ENCODE results near the gene KCTD1. TPM values are rescaled to one million over a fixed set of nuclear protein-coding genes. Genes with fewer than 3 reads are reported as not detected.

Gene KCTD1
- total RNA-seq, 8 experiments from 2014 or later = 10.7 to 36.9 (median 21.7) TPM

- in situ Hi-C loops (cut with MboI; ENCODE audit: low pct_unique_long_range_greater_than_20kb in 2 of 9, low sequenced_read_pairs in 9 of 9, unreplicated experiment in 9 of 9) = no loop called here
Measured at GRCh38 chr18:26503382-26503781, 45.0 kb downstream of the KCTD1 start.

GRCh38 chr18:26502823-26503222 lies 45.5 kb downstream of the KCTD1 start:
- in situ Hi-C loops (cut with MboI; ENCODE audit: low pct_unique_long_range_greater_than_20kb in 2 of 9, low sequenced_read_pairs in 9 of 9, unreplicated experiment in 9 of 9) = no loop called here
- peaks cover 0 to 6% of the 10 kb centered on the region in 2 donors for H3K4me1 ChIP-seq (replicated peaks in 1 of 2)
- peak in 3 of 8 experiments; percentile 85 to 96 (median 94) for ATAC-seq (replicated peaks in 6 of 8)
- no peak overlapping the region for H3K4me3 ChIP-seq
- WGBS, 10 experiments = 0 to 98% (median 94%) methylated on average over 2 to 4 of the region's 4 CpGs
- H3K27ac ChIP-seq = no peak overlapping the region

More at GRCh38 chr18:26503382-26503781, 45.0 kb downstream of the KCTD1 start:
- WGBS, 10 experiments = 5 to 88% (median 70%) methylated on average over 3 to 7 of the region's 7 CpGs
- Histone ChIP-seq H3K4me1 (replicated peaks in 1 of 2) (peaks cover 0 to 6% of the 10 kb centered on the region in 2 donors), H3K4me3 (no peak overlapping the region), H3K27ac (no peak overlapping the region)
- peak in 7 of 8 experiments; percentile 21 to 90 (median 78) for ATAC-seq (replicated peaks in 6 of 8)

- no peak for ATAC-seq (replicated peaks in 6 of 8)
- WGBS, 10 experiments = 44 to 100% (median 89%) methylated on average over 1 to 4 of the region's 4 CpGs; no CpG with 5 or more reads in 3 of the 10 experiments
- H3K4me1 ChIP-seq (replicated peaks in 1 of 2) = peaks cover 0 to under 1% of the 10 kb centered on the region in 2 donors
- in situ Hi-C loops (cut with MboI; ENCODE audit: low pct_unique_long_range_greater_than_20kb in 2 of 9, low sequenced_read_pairs in 9 of 9, unreplicated experiment in 9 of 9) = no loop called here
- no peak overlapping the region for H3K4me3 ChIP-seq
- no peak overlapping the region for H3K27ac ChIP-seq
Measured at GRCh38 chr18:26497866-26498265, 50.5 kb downstream of the KCTD1 start.

- 57 to 100% (median 60%) methylated on average over 1 of the region's 1 CpG; no CpG with 5 or more reads in 7 of the 10 experiments for WGBS, 10 experiments
- H3K27ac ChIP-seq = no peak overlapping the region
- in situ Hi-C loops (cut with MboI; ENCODE audit: low pct_unique_long_range_greater_than_20kb in 2 of 9, low sequenced_read_pairs in 9 of 9, unreplicated experiment in 9 of 9) = no loop called here
- H3K4me3 ChIP-seq = no peak overlapping the region
- no peak for ATAC-seq (replicated peaks in 6 of 8)
- no peaks in the 10 kb centered on the region for H3K4me1 ChIP-seq (replicated peaks in 1 of 2)
Measured at GRCh38 chr18:26496528-26496927, 51.8 kb downstream of the KCTD1 start.

- in situ Hi-C loops (cut with MboI; ENCODE audit: low pct_unique_long_range_greater_than_20kb in 2 of 9, low sequenced_read_pairs in 9 of 9, unreplicated experiment in 9 of 9) = no loop called here
- Histone ChIP-seq H3K27ac (no peak overlapping the region), H3K4me1 (replicated peaks in 1 of 2) (no peaks in the 10 kb centered on the region), H3K4me3 (no peak overlapping the region)
- 6 to 100% (median 53%) methylated on average over 1 to 5 of the region's 5 CpGs; no CpG with 5 or more reads in 3 of the 10 experiments for WGBS, 10 experiments
- peak in 3 of 8 experiments; percentile 59 to 99 (median 85) for ATAC-seq (replicated peaks in 6 of 8)
Measured at GRCh38 chr18:26495287-26495686, 53.1 kb downstream of the KCTD1 start.

- H3K27ac ChIP-seq = no peak overlapping the region
- WGBS, 10 experiments = 56 to 100% (median 96%) methylated on average over 1 to 3 of the region's 3 CpGs; no CpG with 5 or more reads in 2 of the 10 experiments
- H3K4me1 ChIP-seq (replicated peaks in 1 of 2) = no peaks in the 10 kb centered on the region
- ATAC-seq (replicated peaks in 6 of 8) = peak in 1 of 8 experiments; percentile 35
- in situ Hi-C loops (cut with MboI; ENCODE audit: low pct_unique_long_range_greater_than_20kb in 2 of 9, low sequenced_read_pairs in 9 of 9, unreplicated experiment in 9 of 9) = no loop called here
- no peak overlapping the region for H3K4me3 ChIP-seq
Measured at GRCh38 chr18:26493021-26493420, 55.3 kb downstream of the KCTD1 start.

- in situ Hi-C loops (cut with MboI; ENCODE audit: low pct_unique_long_range_greater_than_20kb in 2 of 9, low sequenced_read_pairs in 9 of 9, unreplicated experiment in 9 of 9) = no loop called here
- Histone ChIP-seq H3K4me1 (replicated peaks in 1 of 2) (no peaks in the 10 kb centered on the region), H3K27ac (no peak overlapping the region), H3K4me3 (no peak overlapping the region)
- no peak for ATAC-seq (replicated peaks in 6 of 8)
- 84 to 100% (median 100%) methylated on average over 1 to 4 of the region's 6 CpGs; no CpG with 5 or more reads in 2 of the 10 experiments for WGBS, 10 experiments
Measured at GRCh38 chr18:26491194-26491816, 57.0 kb downstream of the KCTD1 start.

- ATAC-seq (replicated peaks in 6 of 8) = no peak
- Histone ChIP-seq H3K27ac (no peak overlapping the region), H3K4me3 (no peak overlapping the region), H3K4me1 (replicated peaks in 1 of 2) (no peaks in the 10 kb centered on the region)
- 72 to 100% (median 88%) methylated on average over 1 to 7 of the region's 7 CpGs for WGBS, 10 experiments
- in situ Hi-C loops (cut with MboI; ENCODE audit: low pct_unique_long_range_greater_than_20kb in 2 of 9, low sequenced_read_pairs in 9 of 9, unreplicated experiment in 9 of 9) = no loop called here
Measured at GRCh38 chr18:26489881-26490280, 58.5 kb downstream of the KCTD1 start.

GRCh38 chr18:26489191-26489590 lies 59.2 kb downstream of the KCTD1 start:
- H3K4me3 ChIP-seq = no peak overlapping the region
- no peak overlapping the region for H3K27ac ChIP-seq
- no peaks in the 10 kb centered on the region for H3K4me1 ChIP-seq (replicated peaks in 1 of 2)
- 77 to 100% (median 96%) methylated on average over 1 to 4 of the region's 4 CpGs; no CpG with 5 or more reads in 3 of the 10 experiments for WGBS, 10 experiments
- in situ Hi-C loops (cut with MboI; ENCODE audit: low pct_unique_long_range_greater_than_20kb in 2 of 9, low sequenced_read_pairs in 9 of 9, unreplicated experiment in 9 of 9) = no loop called here
- ATAC-seq (replicated peaks in 6 of 8) = no peak

GRCh38 chr18:26488417-26489009 lies 59.8 kb downstream of the KCTD1 start:
- in situ Hi-C loops (cut with MboI; ENCODE audit: low pct_unique_long_range_greater_than_20kb in 2 of 9, low sequenced_read_pairs in 9 of 9, unreplicated experiment in 9 of 9) = no loop called here
- no peak for ATAC-seq (replicated peaks in 6 of 8)
- 42 to 100% (median 87%) methylated on average over 1 to 11 of the region's 11 CpGs for WGBS, 10 experiments
- H3K4me3 ChIP-seq = no peak overlapping the region
- H3K4me1 ChIP-seq (replicated peaks in 1 of 2) = no peaks in the 10 kb centered on the region
- H3K27ac ChIP-seq = no peak overlapping the region

- Histone ChIP-seq H3K27ac (no peak overlapping the region), H3K4me1 (replicated peaks in 1 of 2) (no peaks in the 10 kb centered on the region), H3K4me3 (no peak overlapping the region)
- WGBS, 10 experiments = 39 to 100% (median 93%) methylated on average over 1 to 7 of the region's 7 CpGs; no CpG with 5 or more reads in 1 of the 10 experiments
- in situ Hi-C loops (cut with MboI; ENCODE audit: low pct_unique_long_range_greater_than_20kb in 2 of 9, low sequenced_read_pairs in 9 of 9, unreplicated experiment in 9 of 9) = no loop called here
- ATAC-seq (replicated peaks in 6 of 8) = peak in 2 of 8 experiments; percentile 58 to 71
Measured at GRCh38 chr18:26487437-26487836, 60.9 kb downstream of the KCTD1 start.

GRCh38 chr18:26483633-26484032 lies 64.7 kb downstream of the KCTD1 start:
- no peak for ATAC-seq (replicated peaks in 6 of 8)
- WGBS, 10 experiments = 90 to 100% (median 100%) methylated on average over 1 to 4 of the region's 4 CpGs; no CpG with 5 or more reads in 2 of the 10 experiments
- Histone ChIP-seq H3K4me3 (no peak overlapping the region), H3K4me1 (replicated peaks in 1 of 2) (peaks cover 6 to 10% of the 10 kb centered on the region in 2 donors), H3K27ac (no peak overlapping the region)
- in situ Hi-C loops (cut with MboI; ENCODE audit: low pct_unique_long_range_greater_than_20kb in 2 of 9, low sequenced_read_pairs in 9 of 9, unreplicated experiment in 9 of 9) = no loop called here

GRCh38 chr18:26482569-26482968 lies 65.8 kb downstream of the KCTD1 start:
- Histone ChIP-seq H3K4me1 (replicated peaks in 1 of 2) (peaks cover 10 to 14% of the 10 kb centered on the region in 2 donors), H3K4me3 (no peak overlapping the region), H3K27ac (no peak overlapping the region)
- peak in 3 of 8 experiments; percentile 78 to 87 (median 85) for ATAC-seq (replicated peaks in 6 of 8)
- 0 to 100% (median 33%) methylated on average over 1 to 4 of the region's 5 CpGs; no CpG with 5 or more reads in 3 of the 10 experiments for WGBS, 10 experiments
- in situ Hi-C loops (cut with MboI; ENCODE audit: low pct_unique_long_range_greater_than_20kb in 2 of 9, low sequenced_read_pairs in 9 of 9, unreplicated experiment in 9 of 9) = no loop called here
